Cardiac muscle cell (in vitro differentiated cells and primary cell): ENCODE measurements around the gene RARB. TPM values are rescaled to one million over a fixed set of nuclear protein-coding genes. Genes with fewer than 3 reads are reported as not detected.

Source experiments
- DNase-seq, 2 donors: peaks; one replicate each; pipeline versions ENCODE4 v3.0.0 to v3.0.0-alpha.2; 2010 to 2017; ENCODE audit warnings: low read depth in 1 of 2, low spot score in 1 of 2
- H3K27ac ChIP-seq: fragments of 200-600 bp; sonication (generic); 2 replicates; pipeline ENCODE4 v1.5.1; 2016
- H3K27me3 ChIP-seq: fragments of 200-600 bp; sonication (generic); 2 replicates; pipeline ENCODE4 v1.6.0; 2016; ENCODE audit warnings: control low read depth
- H3K36me3 ChIP-seq: fragments of 200-600 bp; sonication (generic); 2 replicates; pipeline ENCODE4 v1.5.1; 2016; ENCODE audit warnings: control low read depth
- H3K4me1 ChIP-seq: fragments of 200-600 bp; sonication (generic); 2 replicates; pipeline ENCODE4 v1.8.1; 2017; ENCODE audit warnings: low read depth, mild to moderate bottlenecking, mixed run types
- H3K4me3 ChIP-seq: fragments of 200-600 bp; sonication (generic); 2 replicates; pipeline ENCODE4 v1.5.1; 2016; ENCODE audit warnings: mild to moderate bottlenecking
- H3K9me3 ChIP-seq: fragments of 200-600 bp; sonication (generic); 2 replicates; pipeline ENCODE4 v1.5.1; 2017; ENCODE audit warnings: low read depth, mild to moderate bottlenecking, control low read depth
- polyA plus RNA-seq: library from polyadenylated mRNA; unstranded; fragments of >200 nt; fragmentation: Nextera tagmentation; extraction: Ambion mirVana; gene quantifications from 2 replicates; pipeline ENCODE4 v1.2.1, GENCODE V29; 2016
- total RNA-seq: library from RNA; depleted of rRNA; stranded (reverse); fragments of >200 nt; gene quantifications from 2 replicates; pipeline ENCODE4 v1.2.3, GENCODE V29; 2016
- TF ChIP-seq, protein P1 (sequence below): IDR thresholded peaks from 2 replicates; pipeline ENCODE4 v1.5.1; 2012; ENCODE audit warnings: low read depth, mild to moderate bottlenecking, low read length

Gene RARB
- total and polyA plus RNA-seq, 2 experiments from 2014 or later = 22.4 to 27.2 TPM

DNA sequence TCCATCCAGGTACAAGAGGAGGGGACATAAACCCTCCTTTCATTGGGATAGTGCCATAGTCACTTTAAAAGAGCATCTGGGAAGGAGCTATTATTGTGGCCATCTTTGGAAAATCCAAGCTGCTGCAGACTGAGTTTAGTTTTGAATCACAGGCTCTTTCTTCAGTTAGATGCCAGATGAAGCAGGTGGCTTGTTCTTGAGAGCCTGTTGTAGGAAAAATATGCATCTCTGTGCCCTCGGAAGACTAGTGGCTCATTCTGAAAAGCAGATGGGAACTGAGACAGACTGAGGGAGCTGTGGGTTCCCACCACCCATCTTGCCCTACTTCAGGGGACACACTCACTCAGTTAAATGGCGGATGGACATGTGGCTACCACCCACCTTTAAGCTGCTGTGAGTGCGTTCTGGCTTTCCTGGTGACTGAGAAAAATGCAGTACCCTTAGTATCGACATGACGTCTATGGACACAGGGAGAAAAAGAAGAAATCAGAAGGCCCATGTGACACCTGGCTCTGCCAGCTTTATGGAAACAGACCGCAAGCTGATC, 50.2 kb downstream of the RARB start:
- Histone ChIP-seq H3K4me1 (peaks cover 53% of the 10 kb centered on the region), H3K27ac (peak overlapping the region; percentile 54), H3K27me3 (no peaks in the 10 kb centered on the region), H3K4me3 (no peak overlapping the region), H3K9me3 (no peaks in the 10 kb centered on the region), H3K36me3 (no peaks in the 10 kb centered on the region)
- TF ChIP-seq, protein P1, sequence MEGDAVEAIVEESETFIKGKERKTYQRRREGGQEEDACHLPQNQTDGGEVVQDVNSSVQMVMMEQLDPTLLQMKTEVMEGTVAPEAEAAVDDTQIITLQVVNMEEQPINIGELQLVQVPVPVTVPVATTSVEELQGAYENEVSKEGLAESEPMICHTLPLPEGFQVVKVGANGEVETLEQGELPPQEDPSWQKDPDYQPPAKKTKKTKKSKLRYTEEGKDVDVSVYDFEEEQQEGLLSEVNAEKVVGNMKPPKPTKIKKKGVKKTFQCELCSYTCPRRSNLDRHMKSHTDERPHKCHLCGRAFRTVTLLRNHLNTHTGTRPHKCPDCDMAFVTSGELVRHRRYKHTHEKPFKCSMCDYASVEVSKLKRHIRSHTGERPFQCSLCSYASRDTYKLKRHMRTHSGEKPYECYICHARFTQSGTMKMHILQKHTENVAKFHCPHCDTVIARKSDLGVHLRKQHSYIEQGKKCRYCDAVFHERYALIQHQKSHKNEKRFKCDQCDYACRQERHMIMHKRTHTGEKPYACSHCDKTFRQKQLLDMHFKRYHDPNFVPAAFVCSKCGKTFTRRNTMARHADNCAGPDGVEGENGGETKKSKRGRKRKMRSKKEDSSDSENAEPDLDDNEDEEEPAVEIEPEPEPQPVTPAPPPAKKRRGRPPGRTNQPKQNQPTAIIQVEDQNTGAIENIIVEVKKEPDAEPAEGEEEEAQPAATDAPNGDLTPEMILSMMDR = no peak
- DNase-seq = no peak

DNA sequence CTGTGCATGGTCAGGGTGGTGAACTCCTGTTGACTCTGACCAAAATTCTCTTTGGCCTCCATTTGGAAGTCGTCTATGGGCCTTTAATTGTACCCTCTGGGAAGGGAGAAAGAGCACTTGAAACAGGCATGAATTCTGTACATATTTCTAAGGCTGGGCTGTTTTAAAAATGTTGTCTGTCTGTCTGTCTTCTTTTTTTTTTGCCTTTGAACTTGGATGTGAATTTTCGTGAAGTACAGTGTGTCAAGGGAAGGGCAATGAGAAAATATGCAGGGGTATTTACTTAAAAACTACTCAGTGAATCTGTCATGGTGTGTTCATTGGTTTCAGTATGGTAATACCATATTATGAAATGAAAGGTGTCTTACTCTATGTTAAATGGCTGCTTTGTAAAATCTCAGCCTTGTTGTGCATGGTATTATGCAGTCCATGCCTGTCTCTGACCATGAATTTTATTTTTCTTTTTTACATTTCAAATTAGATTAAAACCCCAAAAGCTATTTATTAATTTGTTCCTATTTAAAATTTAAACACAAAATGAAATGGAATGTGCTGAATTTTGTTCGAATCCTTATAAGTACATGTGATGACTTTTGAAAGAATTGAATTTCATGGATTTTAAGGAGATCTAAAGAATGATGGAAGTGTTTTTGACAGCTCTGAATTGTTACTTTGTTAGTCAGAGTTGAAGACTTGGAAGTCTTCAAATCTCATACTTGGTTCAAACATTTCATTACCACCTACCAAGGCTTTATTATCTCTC, 51.1 kb downstream of the RARB start:
- peaks cover 53% of the 10 kb centered on the region for H3K4me1 ChIP-seq
- H3K27ac ChIP-seq = peak overlapping the region; percentile 54
- no peaks in the 10 kb centered on the region for H3K36me3 ChIP-seq
- no peaks in the 10 kb centered on the region for H3K27me3 ChIP-seq
- no peaks in the 10 kb centered on the region for H3K9me3 ChIP-seq
- H3K4me3 ChIP-seq = no peak overlapping the region
- DNase-seq = no peak
- TF ChIP-seq, protein P1 = no peak

DNA sequence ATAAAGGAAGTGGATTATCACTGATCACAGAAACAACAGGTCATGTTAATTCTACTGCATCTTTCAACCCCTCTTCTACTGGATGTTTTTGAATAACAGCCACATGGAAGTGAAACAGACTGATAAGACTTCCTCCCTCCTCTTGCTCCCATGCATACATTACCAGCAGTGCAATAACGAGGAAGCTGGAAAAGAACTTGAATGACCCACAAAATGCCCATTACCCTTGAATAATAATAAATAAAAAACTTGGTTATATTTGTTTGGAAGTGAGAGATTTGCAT, 51.6 kb downstream of the RARB start:
- DNase-seq = peak in 1 of 2 donors; percentile 47
- H3K4me3 ChIP-seq = no peak overlapping the region
- no peaks in the 10 kb centered on the region for H3K9me3 ChIP-seq
- TF ChIP-seq, protein P1 = no peak
- peaks cover 53% of the 10 kb centered on the region for H3K4me1 ChIP-seq
- H3K36me3 ChIP-seq = no peaks in the 10 kb centered on the region
- no peaks in the 10 kb centered on the region for H3K27me3 ChIP-seq
- no peak overlapping the region for H3K27ac ChIP-seq

DNA sequence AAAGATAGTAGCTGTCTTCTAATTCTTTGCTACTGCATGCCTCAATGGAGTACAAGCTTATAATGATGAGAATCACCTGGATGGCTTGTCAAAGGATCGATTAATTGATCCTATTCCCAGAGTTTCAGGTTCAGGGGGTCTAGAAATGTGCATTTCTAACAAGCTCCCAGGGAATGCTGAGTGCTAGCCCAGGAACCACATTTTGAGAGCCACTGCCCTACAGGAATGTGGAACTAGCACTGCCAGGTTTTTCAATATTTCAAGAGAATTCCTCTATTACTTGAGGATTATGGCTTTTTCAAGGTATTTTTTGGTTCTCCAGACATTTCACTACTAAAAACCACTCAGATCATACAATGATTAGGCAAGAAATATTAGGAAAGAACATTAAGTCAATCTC, 52.7 kb downstream of the RARB start:
- peaks cover 63% of the 10 kb centered on the region for H3K4me1 ChIP-seq
- no peaks in the 10 kb centered on the region for H3K27me3 ChIP-seq
- no peak overlapping the region for H3K27ac ChIP-seq
- no peaks in the 10 kb centered on the region for H3K36me3 ChIP-seq
- no peak for DNase-seq
- TF ChIP-seq, protein P1 = no peak
- H3K9me3 ChIP-seq = no peaks in the 10 kb centered on the region
- no peak overlapping the region for H3K4me3 ChIP-seq

DNA sequence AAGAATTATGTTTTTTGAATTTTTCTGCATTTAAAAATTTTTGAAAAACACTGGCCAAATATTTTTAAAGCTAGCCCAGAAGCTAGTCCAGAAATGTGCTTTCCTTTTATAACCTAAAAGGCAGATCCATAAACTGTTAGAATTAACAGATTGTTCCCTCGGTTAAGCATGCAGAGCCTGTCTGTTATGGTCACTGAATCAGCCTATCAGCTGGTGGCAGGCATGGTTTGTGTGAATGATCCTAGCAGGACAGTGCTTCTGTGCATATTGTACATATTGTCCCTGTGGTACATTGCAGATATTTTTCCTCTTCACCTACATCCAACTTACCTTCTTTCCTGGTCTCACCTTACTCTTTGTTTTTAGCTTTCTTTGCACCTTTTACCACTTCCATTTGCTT, 53.3 kb downstream of the RARB start:
- no peak for DNase-seq
- TF ChIP-seq, protein P1 = no peak
- Histone ChIP-seq H3K4me3 (no peak overlapping the region), H3K27me3 (no peaks in the 10 kb centered on the region), H3K9me3 (no peaks in the 10 kb centered on the region), H3K4me1 (peaks cover 69% of the 10 kb centered on the region), H3K27ac (no peak overlapping the region), H3K36me3 (no peaks in the 10 kb centered on the region)
